WI38 (cell line): ENCODE measurements around the gene CLIP1.
"Not testable (repeated sequence)": the region's sequence is repeated elsewhere in the genome, so short reads cannot be mapped to it uniquely, and the experiment has no call there.

Experiments used
- H3K4me3 ChIP-seq: 2 replicates; pipeline ENCODE4 v1.5.1; 2011; ENCODE audit warnings: low read depth, mild to moderate bottlenecking, control low read depth, low read length
- TF ChIP-seq, protein P1 (sequence below): IDR thresholded peaks from 2 replicates; pipeline ENCODE4 v1.5.1; 2012; ENCODE audit warnings: low read depth, mild to moderate bottlenecking, control low read depth, low read length

The CLIP1 gene

GRCh38 chr12:122459211-122459610 lies 36.7 kb upstream of the CLIP1 start:
- TF ChIP-seq, protein P1, sequence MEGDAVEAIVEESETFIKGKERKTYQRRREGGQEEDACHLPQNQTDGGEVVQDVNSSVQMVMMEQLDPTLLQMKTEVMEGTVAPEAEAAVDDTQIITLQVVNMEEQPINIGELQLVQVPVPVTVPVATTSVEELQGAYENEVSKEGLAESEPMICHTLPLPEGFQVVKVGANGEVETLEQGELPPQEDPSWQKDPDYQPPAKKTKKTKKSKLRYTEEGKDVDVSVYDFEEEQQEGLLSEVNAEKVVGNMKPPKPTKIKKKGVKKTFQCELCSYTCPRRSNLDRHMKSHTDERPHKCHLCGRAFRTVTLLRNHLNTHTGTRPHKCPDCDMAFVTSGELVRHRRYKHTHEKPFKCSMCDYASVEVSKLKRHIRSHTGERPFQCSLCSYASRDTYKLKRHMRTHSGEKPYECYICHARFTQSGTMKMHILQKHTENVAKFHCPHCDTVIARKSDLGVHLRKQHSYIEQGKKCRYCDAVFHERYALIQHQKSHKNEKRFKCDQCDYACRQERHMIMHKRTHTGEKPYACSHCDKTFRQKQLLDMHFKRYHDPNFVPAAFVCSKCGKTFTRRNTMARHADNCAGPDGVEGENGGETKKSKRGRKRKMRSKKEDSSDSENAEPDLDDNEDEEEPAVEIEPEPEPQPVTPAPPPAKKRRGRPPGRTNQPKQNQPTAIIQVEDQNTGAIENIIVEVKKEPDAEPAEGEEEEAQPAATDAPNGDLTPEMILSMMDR, result no peak
- no peak overlapping the region for H3K4me3 ChIP-seq

DNA sequence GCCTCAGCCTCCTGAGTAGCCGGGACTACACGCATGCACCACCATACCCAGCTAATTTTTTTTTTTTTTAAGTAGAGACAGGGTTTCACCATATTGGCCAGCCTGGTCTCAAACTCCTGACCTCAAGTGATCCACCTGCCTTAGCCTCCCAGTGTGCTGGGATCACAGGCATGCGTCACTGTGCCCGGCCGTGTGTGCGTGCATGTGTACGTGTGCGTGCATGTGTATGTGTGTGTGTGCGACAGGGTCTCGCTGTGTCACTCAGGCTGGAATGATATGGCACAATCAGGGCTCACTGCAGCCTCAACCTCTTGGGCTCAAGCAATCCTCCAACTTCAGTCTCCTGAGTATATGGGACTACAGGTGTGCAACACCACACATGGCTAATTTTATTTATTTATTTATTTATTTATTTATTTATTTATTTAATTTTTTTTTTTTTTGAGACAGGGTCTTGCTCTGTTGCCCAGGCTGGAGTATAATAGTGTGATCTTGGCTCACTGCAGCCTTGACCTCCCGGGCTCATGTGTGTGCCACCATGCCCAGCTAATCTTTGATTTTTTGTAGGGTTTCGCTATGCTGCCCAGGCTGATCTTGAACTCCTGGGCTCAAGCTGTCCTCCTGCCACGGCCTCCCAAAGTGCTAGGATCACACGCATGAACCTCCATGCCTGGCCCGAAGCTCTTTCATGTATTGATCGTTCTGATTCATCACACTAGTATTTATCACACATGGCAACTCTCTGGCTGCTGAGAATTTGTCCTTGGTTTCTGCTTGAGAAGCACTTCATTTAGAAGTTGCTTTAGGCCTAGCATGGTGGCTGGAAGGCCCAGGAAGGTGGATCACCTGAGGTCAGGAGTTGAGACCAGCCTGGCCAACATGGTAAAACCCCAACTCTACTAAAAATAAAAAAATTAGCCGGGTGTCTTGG lies 35.9 kb upstream of the CLIP1 start:
- TF ChIP-seq, protein P1, result no peak

DNA sequence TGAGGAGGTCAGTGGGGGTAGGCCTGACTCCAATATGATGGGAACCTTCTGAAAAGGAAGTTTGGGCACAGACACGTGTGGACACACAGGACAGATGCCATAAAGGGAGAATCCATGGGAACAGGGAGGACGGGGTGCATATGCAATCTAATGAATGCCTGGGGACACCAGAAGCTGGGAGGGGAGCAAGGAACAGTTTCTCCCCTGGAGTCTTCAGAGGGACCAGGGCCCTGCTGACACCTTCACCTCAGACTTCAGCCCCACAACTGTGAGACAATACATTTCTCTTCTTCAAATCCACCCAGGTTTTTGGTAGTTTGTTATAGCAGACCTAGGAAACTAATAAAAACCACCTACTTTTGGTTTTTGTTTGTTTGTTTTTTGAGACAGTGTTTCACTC lies 35.2 kb upstream of the CLIP1 start:
- TF ChIP-seq, protein P1, result no peak
- no peak overlapping the region for H3K4me3 ChIP-seq

More for the DNA sequence above, 35.9 kb upstream of the CLIP1 start:
- no peak overlapping the region for H3K4me3 ChIP-seq

GRCh38 chr12:122454739-122455138 lies 32.3 kb upstream of the CLIP1 start:
- no peak overlapping the region for H3K4me3 ChIP-seq
- TF ChIP-seq, protein P1, result no peak

DNA sequence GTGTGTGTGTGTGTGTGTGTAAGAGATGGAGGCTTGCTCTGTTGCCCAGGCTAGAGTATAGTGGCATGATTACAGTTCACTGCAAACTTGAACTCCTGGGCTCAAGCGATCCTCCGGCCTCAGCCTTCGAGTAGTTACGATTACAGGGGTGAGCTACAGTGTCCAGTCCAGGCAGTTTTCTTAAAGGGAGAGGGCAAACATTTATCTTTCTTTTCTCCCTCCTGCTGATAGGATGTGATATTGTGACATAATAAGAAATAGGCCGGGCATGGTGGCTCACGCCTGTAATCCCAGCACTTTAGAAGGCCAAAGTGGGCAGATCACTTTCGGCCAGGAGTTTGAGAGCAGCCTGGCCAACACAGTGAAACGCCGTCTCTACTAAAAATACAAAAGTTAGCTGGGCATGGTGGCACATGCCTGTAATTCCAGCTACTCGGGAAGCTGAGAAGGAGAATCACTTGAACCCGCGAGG lies 31.8 kb upstream of the CLIP1 start:
- TF ChIP-seq, protein P1, result no peak
- H3K4me3 ChIP-seq, result no peak overlapping the region

DNA sequence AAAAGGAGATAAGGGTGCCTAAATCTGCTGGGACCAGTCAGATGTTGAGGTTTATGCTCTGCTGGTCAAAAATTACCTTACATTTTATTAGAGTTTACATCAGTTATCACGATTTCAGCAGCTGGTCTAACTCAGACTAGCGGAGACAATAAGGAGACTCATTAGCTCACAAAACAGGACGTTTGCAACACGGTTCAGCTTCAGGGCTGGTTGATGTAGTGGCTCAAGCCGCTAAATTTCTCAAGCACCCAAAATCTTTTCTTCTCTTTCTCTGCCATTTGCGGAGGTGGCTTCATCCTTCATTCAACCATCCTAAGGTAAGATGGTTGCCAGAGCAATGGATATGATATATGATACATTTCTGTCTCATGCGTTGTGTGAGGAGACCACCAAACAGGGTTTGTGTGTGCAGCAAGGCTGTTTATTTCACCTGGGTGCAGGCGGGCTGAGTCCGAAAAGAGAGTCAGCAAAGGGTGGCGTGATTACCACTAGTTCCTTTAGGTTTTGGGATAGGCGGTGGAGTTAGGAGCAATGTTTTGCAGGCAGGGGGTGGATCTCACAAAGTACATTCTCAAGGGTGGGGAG lies 30.3 kb upstream of the CLIP1 start:
- no peak overlapping the region for H3K4me3 ChIP-seq
- TF ChIP-seq, protein P1, result no peak

- TF ChIP-seq, protein P1, result no peak
- H3K4me3 ChIP-seq, result no peak overlapping the region
Observed at GRCh38 chr12:122449317-122449716, 26.8 kb upstream of the CLIP1 start.

DNA sequence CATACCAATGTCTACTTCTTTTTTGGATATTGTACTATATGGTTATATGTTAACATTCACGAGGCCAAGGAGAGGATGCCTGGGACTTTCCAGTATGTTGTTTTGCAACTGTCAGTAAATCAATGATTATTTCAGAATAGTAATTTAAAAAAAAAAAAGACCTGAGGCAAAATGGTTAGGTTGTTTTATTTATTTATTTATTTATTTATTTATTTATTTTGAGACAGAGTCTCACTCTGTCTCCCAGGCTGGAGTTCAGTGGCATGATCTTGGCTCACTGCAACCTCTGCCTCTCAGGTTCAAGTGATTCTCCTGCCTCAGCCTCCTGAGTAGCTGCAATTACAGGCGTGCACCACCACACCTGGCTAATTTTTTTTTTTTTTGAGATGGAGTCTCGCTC lies 25.4 kb upstream of the CLIP1 start:
- not testable (repeated sequence) for H3K4me3 ChIP-seq

GRCh38 chr12:122446390-122446789 lies 23.9 kb upstream of the CLIP1 start:
- H3K4me3 ChIP-seq, result not testable (repeated sequence)

DNA sequence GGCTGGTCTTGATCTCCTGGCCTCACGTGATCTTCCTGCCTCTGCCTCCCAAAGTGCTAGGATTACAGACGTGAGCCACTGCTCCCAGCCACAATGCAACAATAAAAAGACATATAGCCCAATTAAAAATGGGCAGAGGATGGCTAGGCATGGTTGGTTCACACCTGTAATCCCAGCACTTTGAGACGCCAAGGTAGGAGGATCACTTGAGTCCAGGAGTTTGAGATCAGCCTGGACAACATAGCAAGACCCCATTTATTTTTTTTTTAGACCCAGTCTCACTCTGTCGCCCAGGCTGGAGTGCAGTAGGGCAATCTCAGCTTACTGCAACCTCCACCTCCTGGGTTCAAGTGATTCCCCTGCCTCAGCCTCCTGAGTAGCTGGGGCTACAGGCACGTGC lies 21.6 kb upstream of the CLIP1 start:
- not testable (repeated sequence) for H3K4me3 ChIP-seq

- H3K4me3 ChIP-seq, result not testable (repeated sequence)
Observed at GRCh38 chr12:122438822-122439221, 16.4 kb upstream of the CLIP1 start.
